NCI-H345 treated with DMSO at 0.1 percent for 48 hours (cell line): ENCODE measurements around the gene MLXIPL.
A peak's percentile ranks its signal among the peaks of the same experiment; 100 is the strongest.
"Not testable (repeated sequence)": the region's sequence is repeated elsewhere in the genome, so short reads cannot be mapped to it uniquely, and the experiment has no call there.

Experiments used
- DNase-seq: peaks from one replicate; lab custom pipeline; 2025; ENCODE audit not compliant: unreplicated experiment; lab: John Stamatoyannopoulos, UW

Gene MLXIPL, protein sequence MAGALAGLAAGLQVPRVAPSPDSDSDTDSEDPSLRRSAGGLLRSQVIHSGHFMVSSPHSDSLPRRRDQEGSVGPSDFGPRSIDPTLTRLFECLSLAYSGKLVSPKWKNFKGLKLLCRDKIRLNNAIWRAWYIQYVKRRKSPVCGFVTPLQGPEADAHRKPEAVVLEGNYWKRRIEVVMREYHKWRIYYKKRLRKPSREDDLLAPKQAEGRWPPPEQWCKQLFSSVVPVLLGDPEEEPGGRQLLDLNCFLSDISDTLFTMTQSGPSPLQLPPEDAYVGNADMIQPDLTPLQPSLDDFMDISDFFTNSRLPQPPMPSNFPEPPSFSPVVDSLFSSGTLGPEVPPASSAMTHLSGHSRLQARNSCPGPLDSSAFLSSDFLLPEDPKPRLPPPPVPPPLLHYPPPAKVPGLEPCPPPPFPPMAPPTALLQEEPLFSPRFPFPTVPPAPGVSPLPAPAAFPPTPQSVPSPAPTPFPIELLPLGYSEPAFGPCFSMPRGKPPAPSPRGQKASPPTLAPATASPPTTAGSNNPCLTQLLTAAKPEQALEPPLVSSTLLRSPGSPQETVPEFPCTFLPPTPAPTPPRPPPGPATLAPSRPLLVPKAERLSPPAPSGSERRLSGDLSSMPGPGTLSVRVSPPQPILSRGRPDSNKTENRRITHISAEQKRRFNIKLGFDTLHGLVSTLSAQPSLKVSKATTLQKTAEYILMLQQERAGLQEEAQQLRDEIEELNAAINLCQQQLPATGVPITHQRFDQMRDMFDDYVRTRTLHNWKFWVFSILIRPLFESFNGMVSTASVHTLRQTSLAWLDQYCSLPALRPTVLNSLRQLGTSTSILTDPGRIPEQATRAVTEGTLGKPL

DNA sequence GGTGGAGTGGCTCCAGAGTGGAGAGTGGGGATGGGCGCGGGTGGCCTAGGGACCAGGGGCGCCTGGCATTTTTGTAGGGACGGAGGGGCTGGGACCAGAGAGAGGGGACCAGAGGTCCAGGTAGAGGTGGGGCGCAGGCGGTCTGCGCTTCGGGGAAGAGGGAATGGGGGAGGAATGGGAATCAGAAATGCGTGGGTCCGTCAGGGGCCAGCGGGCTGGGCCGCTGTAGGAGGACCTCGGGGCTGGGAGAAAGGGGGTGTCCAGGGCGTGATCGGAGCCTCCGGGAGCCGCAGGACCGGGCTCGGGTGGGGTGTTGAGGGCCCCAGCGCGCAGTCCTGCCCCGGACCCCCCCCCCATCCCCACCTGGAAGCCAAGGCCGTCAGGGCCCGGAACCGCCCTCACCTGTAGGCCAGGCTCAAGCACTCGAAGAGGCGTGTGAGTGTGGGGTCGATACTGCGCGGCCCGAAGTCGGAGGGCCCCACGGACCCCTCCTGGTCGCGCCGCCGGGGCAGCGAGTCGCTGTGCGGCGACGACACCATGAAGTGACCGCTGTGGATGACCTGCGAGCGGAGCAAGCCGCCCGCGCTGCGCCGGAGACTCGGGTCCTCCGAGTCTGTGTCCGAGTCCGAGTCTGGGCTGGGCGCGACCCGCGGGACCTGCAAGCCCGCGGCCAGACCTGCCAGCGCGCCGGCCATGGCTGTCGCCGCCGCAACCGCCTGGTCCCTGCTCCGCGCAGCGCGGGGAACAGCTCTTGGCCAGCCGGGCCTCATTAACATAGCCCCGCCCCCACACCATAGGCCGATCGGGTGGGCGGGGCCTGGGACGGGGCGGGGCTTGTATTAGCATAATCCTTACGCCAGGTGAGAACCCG lies at the start of gene MLXIPL:
TSS of gene MLXIPL (minus strand) at position 725 of the 871 bp plus-strand sequence. CDS start at position 695, 30 bp downstream.
- DNase-seq, result peak; percentile 43

DNA sequence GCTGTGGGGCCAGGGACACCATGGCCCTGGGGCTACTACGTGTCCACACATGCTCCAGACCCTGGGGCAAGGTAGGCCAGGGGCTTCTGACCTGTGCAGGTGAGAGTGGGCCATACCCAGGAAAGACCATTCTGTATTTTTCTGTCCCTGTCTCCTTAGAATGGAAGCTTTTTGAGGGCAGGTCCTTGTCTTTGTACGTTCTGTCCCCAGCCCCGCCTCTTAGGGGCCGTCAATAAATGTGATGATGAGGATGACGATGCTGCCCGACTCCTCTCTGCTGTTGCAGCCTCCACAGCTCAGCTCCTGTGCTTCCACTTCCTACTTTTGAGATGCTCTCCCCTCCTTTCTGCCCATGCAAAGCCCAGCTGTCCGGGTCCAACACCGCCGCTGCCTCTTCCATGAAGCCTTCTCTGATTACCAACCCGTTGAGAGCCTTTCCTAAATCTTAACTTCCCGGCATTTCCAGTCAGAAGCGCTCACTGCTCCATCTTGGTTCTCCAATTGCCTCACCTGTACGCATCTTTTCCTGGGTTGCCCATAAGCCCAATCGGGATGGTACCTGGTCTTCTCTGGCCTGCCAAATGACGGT lies 47.6 kb upstream of the MLXIPL start:
- DNase-seq, result no peak

DNA sequence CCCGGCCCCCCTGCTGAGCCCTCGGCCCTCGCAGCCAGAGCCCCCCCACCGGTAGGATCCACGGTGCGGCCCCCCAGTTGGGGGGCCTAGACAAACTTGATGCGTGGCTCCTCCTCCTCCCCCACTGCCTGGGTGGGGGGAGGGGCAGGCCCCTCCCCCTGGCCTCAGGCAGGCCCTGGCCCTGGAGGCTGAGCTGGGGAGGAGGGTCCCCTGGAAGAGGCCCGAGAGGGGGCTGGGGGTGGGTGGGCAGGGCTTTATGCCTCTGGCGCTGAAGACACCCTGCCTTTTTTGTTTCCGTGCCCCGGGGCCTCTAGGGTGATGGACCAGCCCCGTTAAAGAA lies 47.0 kb upstream of the MLXIPL start:
- no peak for DNase-seq

- DNase-seq, result no peak
Measured at GRCh38 chr7:73669858-73670385, 45.6 kb upstream of the MLXIPL start.

DNA sequence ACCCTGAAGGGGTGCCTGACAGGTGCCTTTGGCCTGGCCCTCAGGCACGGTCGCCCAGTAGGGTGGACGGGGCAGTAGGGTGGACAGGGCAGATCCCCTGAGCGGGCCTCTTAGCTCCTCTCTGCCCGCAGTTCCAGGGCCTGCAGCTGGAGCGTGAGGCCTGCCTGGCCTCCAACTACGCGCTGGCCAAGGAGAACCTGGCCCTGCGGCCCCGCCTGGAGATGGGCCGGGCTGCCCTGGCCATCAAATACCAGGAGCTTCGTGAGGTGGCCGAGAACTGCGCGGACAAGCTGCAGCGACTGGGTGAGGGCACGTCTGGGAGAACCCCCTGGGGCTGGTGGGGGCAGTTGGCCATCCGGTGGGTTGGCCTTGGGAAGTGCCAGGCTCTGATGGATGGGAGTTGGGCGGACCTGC lies 45.0 kb upstream of the MLXIPL start:
- no peak for DNase-seq

- no peak for DNase-seq
Measured at GRCh38 chr7:73668886-73669230, 44.5 kb upstream of the MLXIPL start.

DNA sequence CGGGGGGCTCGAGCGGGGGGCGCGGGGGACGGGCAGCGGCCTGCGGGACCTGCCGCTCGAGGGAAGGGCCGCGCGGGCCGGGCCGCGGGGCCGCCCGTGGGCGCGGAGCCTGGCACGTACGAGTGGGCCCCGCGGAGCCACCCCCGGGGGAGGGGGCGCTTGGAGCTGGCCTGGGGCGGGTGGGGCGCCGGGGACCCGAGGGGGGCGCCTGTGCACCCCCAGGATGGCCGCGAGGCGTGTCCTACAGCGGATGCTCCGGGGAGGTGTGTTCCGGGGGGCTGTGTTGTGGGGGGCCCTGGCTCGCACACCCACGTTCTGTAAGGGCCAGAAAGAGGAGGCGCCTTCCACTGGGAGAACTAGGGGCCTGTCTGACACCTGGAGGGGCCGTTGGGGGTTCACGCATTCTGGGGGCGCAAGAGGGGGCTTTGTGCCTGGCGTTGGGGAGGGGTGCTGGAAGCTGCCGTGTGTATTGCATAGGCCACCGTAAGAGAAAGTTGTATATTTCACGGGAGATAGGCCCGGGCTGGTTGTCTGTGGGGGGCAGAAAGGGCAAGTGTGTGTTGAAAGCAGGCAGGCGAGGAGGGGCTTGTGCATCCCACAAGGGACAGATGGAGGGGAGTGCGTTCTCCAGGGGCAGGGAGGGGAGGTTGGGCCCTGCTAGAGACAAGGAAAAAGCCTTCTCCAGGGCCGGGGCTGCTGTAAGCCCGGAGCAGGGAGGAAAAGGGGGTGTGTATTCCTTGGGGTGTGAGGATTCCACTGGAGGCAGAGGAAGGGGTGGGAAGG lies 44.0 kb upstream of the MLXIPL start:
- DNase-seq, result no peak

GRCh38 chr7:73667344-73668102 lies 43.2 kb upstream of the MLXIPL start, which contains the start of gene VPS37D:
VPS37D (plus strand) TSS chr7:73667831; CDS start chr7:73667959, 128 bp downstream.
- DNase-seq, result peak; percentile 55

- DNase-seq, result no peak
Measured at GRCh38 chr7:73663033-73663432, 38.7 kb upstream of the MLXIPL start.

DNA sequence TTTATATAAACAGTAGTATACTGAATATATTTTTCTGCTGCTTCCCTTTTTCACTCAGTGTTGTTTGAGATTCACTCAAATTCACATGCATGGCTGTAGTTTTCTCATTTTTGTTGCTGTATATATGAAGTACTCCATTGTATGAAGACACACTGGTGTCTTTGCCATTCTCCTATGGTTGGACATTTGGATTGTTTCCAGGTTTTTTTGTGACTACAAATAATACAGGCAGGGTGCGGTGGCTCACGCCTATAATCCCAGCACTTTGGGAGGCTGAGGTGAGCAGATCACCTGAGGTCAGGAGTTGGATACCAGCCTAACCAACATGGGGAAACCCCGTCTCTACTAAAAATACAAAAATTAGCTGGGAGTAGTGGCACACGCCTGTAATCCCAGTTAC lies 36.3 kb upstream of the MLXIPL start:
- not testable (repeated sequence) for DNase-seq

GRCh38 chr7:73659983-73660382 lies 35.7 kb upstream of the MLXIPL start:
- DNase-seq, result no peak

- DNase-seq, result not testable (repeated sequence)
Measured at GRCh38 chr7:73655309-73655708, 31.0 kb upstream of the MLXIPL start.

DNA sequence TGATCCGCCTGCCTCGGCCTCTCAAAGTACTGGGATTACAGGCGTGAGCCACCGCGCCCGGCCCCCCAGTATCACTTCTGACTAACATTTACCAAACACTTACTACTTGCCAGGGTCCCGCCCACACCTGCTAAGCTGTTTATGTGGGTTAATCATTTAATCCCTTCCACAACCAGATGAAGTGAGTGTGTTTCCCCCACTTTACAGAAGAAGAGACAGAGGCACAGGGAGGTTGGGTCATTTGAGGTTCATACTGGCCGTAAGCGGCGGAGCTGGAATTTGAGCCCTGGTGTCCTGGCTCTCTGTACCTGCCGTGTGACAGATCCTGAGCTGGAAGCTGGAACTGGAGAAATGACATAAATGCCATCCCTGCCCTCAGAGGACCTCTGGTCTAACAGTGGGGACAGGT lies 28.2 kb upstream of the MLXIPL start:
- no peak for DNase-seq

- no peak for DNase-seq
Measured at GRCh38 chr7:73650524-73650923, 26.2 kb upstream of the MLXIPL start.

DNA sequence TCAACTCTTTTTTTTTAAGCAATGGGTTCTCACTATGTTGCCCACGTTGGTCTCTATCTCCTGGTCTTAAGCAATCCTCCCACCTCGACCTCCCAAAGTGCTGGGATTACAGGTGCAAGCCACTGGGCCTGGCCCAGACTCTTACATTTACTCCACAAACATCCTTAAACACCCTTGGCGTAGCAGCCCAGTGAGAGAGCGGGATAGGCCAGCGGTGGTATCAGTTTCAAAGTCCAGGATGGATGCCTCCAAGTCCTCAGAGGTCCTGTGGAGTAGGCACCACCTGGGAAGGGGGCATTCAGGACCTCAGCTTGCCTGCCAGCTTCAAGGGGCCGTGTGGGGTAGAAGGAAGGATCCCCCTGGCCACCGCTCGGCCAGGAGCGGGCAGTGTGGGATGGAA lies 25.3 kb upstream of the MLXIPL start:
- DNase-seq, result no peak

DNA sequence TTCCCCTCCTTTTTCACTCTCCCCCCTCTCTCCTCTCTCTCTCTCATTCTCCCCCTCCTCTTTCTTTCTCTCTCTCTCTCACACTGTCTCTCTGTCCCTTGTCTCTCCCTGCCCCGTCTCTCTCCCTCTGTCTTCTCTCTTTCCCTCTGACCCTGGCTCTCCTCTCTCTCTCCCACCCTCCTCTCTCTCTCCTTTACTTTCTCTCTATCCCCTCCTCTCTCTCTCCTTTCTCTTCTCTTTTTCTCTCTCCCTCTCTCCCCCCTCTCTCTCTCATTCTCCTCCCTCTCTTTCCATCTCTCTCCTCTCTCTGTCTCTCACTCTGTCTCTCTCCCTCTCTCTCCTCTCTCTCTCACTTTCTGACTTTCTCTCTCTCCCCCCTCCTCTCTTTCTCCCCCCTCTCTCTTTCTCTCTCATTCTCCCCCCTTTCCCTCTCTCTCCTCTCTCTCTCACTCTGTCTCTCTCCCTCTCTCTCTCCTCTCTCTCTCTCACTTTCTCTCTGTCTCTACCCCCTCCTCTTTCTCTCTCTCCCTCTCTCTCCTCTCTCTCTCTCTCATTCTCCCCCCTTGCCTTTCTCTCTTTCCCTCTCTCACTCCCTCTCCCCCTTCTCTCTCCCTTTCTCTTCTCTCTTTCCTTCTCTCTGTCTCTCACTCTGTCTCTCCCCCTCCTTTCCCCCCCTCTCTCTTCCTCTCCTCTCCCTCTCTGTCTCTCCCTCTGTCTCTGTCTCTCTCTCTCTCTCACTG lies 24.4 kb upstream of the MLXIPL start:
- no peak for DNase-seq

GRCh38 chr7:73647725-73648592 lies 23.6 kb upstream of the MLXIPL start:
- DNase-seq, result no peak
